Mesendoderm (in vitro differentiated cells): ENCODE results near the gene ERCC4.

Experiments
- DNase-seq: peaks from one replicate; pipeline ENCODE4 v3.0.0; 2013
- H2AK5ac ChIP-seq: 2 replicates; pipeline ENCODE4 v1.6.1; 2013; ENCODE audit warnings: low read length, inconsistent platforms
- H2BK120ac ChIP-seq: 2 replicates; pipeline ENCODE4 v1.6.1; 2013; ENCODE audit warnings: low read depth, mild to moderate bottlenecking, low read length, moderate library complexity, mixed read lengths
- H2BK15ac ChIP-seq: replicated peaks from 2 replicates; pipeline ENCODE4 v1.6.1; 2013; ENCODE audit warnings: low read depth, mild to moderate bottlenecking, moderate library complexity
- H2BK5ac ChIP-seq: 2 replicates; pipeline ENCODE4 v1.6.1; 2013; ENCODE audit warnings: low read length, inconsistent platforms
- H3K18ac ChIP-seq: 2 replicates; pipeline ENCODE4 v1.6.1; 2013; ENCODE audit warnings: mild to moderate bottlenecking, low read length, mixed read lengths
- H3K23ac ChIP-seq: one replicate; pipeline ENCODE4 v1.6.1; 2013; ENCODE audit warnings: low read length
- H3K27ac ChIP-seq: 2 replicates; pipeline ENCODE4 v1.5.1; 2013; ENCODE audit warnings: low read depth, mild to moderate bottlenecking, inconsistent platforms, low read length, moderate library complexity
- H3K27me3 ChIP-seq: 2 replicates; pipeline ENCODE4 v1.6.1; 2013; ENCODE audit warnings: low read length, control low read depth, mild to moderate bottlenecking, inconsistent platforms; ENCODE audit not compliant: insufficient read depth, poor library complexity
- H3K36me3 ChIP-seq: 2 replicates; pipeline ENCODE4 v1.6.1; 2013; ENCODE audit warnings: low read length, inconsistent platforms; ENCODE audit not compliant: control insufficient read depth, insufficient read depth
- H3K4ac ChIP-seq: one replicate; pipeline ENCODE4 v1.6.1; 2013; ENCODE audit warnings: low read depth, mild to moderate bottlenecking, low read length, moderate library complexity
- H3K4me1 ChIP-seq: 2 replicates; pipeline ENCODE4 v1.6.1; 2013; ENCODE audit warnings: low read depth, low read length, inconsistent platforms; ENCODE audit not compliant: control insufficient read depth
- H3K4me2 ChIP-seq: 2 replicates; pipeline ENCODE4 v1.6.1; 2013; ENCODE audit warnings: low read length
- H3K4me3 ChIP-seq: 2 replicates; pipeline ENCODE4 v1.5.1; 2013; ENCODE audit warnings: mild to moderate bottlenecking, low read length
- H3K56ac ChIP-seq: one replicate; pipeline ENCODE4 v1.6.1; 2013; ENCODE audit warnings: low read length
- H3K79me1 ChIP-seq: 2 replicates; pipeline ENCODE4 v1.6.1; 2013; ENCODE audit warnings: low read length, inconsistent platforms
- H3K79me2 ChIP-seq: 2 replicates; pipeline ENCODE4 v1.6.1; 2013; ENCODE audit warnings: mild to moderate bottlenecking, low read length; ENCODE audit not compliant: control insufficient read depth, insufficient read depth
- H3K9ac ChIP-seq: 2 replicates; pipeline ENCODE4 v1.6.1; 2013; ENCODE audit warnings: low read length, inconsistent platforms
- H4K5ac ChIP-seq: one replicate; pipeline ENCODE4 v1.6.1; 2013; ENCODE audit warnings: low read length
- H4K8ac ChIP-seq: one replicate; pipeline ENCODE4 v1.6.1; 2013; ENCODE audit warnings: low read depth, mild to moderate bottlenecking, control low read depth, low read length, moderate library complexity
- WGBS: extraction: QIAGEN DNeasy Blood & Tissue Kit; methylation state at CpG from one replicate; pipeline ENCODE4 v1.1.7; 2013; ENCODE audit warnings: low lambda C conversion rate, missing lambda C conversion rate; ENCODE audit not compliant: insufficient coverage; ENCODE audit errors: extremely low coverage; 5-methylcytosine and 5-hydroxymethylcytosine counted together

The ERCC4 gene

DNA sequence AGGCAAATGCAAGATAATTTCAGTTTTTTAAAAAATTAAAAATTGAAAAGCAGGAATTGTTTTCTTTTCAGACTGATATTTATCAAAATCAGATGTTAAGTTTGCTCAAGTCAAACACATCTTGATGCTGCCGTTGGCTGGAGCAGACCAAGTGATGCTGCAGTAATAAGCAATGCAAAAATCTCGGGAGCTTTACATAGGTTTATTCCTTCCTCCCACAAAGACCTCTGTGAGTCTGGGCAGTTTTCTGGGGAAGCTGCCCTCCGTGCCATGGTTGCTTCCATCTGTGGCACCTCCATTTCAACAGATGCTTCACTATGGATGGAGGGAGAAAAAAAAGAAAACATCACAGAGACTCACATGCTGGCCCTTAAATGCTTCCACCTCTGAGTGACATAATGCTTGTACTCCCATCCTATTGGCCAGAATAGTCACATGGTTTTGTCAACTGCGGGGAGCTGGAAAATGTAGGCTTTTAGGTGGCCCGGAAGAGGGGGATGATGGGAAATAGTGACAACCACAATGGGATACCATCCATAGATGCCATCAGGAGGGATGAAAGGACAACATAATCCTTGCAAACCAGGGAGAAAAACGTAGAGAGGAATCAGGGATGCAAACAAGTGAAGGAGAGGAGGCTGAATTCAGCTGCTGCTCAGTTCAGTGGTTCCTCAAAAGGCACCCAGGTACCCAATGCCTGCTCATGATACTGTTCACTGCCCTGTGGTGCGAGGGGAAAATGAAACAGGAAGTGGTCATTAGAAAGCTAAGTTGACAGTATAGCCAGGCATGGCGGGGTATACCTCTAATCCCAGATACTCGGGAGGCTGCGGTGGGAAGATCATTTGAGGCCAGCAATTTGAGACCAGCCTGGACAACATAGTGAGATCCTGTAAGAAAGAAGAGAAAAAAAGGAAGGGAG is 13.5 kb upstream of the ERCC4 start:
- H3K4ac ChIP-seq: no peak overlapping the region
- H3K18ac ChIP-seq: no peak overlapping the region
- no peak overlapping the region for H4K5ac ChIP-seq
- no peak overlapping the region for H3K9ac ChIP-seq
- no peak overlapping the region for H2AK5ac ChIP-seq
- DNase-seq: peak; percentile 13
- no peaks in the 10 kb centered on the region for H3K4me1 ChIP-seq
- H3K79me1 ChIP-seq: no peaks in the 10 kb centered on the region
- H3K36me3 ChIP-seq: no peaks in the 10 kb centered on the region
- H2BK120ac ChIP-seq: no peak overlapping the region
- H3K23ac ChIP-seq: no peak overlapping the region
- no peak overlapping the region for H3K56ac ChIP-seq
- no peak overlapping the region for H2BK5ac ChIP-seq
- no peak overlapping the region for H3K4me3 ChIP-seq
- H2BK15ac ChIP-seq: no peak overlapping the region
- no peak overlapping the region for H3K27ac ChIP-seq
- H3K79me2 ChIP-seq: no peaks in the 10 kb centered on the region
- H4K8ac ChIP-seq: no peak overlapping the region
- no CpG with 5 or more reads among the region's 10 CpGs for WGBS
- H3K4me2 ChIP-seq: no peak overlapping the region
- no peaks in the 10 kb centered on the region for H3K27me3 ChIP-seq

DNA sequence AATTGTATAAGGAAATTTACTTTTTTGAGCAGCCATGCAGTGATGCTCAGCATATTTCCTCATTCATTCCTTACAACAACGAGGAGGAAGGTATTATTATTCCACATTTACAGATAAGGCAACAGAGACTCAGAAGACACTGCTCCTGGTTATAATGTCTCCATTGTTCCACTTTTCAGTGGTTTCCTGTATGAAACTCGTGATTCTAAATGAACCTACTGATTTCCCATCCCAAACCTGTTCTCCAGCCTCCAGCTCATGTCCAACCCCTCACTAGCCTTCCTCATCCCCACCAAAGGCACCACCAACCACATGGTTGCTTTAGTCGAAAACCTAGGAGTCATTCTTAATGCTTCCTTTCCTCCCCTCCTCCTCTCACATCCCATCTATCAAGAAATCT is 12.5 kb upstream of the ERCC4 start:
- no peak overlapping the region for H3K23ac ChIP-seq
- H3K4me3 ChIP-seq: no peak overlapping the region
- H2BK5ac ChIP-seq: no peak overlapping the region
- no peaks in the 10 kb centered on the region for H3K27me3 ChIP-seq
- WGBS: no CpG with 5 or more reads among the region's 3 CpGs
- H2AK5ac ChIP-seq: no peak overlapping the region
- no peak overlapping the region for H3K56ac ChIP-seq
- no peak overlapping the region for H2BK15ac ChIP-seq
- no peaks in the 10 kb centered on the region for H3K79me1 ChIP-seq
- H3K9ac ChIP-seq: no peak overlapping the region
- no peak overlapping the region for H3K4ac ChIP-seq
- no peaks in the 10 kb centered on the region for H3K36me3 ChIP-seq
- H3K4me2 ChIP-seq: no peak overlapping the region
- no peak overlapping the region for H3K27ac ChIP-seq
- H2BK120ac ChIP-seq: no peak overlapping the region
- H3K18ac ChIP-seq: no peak overlapping the region
- no peak overlapping the region for H4K8ac ChIP-seq
- H3K4me1 ChIP-seq: no peaks in the 10 kb centered on the region
- H4K5ac ChIP-seq: no peak overlapping the region
- no peaks in the 10 kb centered on the region for H3K79me2 ChIP-seq
- DNase-seq: no peak

DNA sequence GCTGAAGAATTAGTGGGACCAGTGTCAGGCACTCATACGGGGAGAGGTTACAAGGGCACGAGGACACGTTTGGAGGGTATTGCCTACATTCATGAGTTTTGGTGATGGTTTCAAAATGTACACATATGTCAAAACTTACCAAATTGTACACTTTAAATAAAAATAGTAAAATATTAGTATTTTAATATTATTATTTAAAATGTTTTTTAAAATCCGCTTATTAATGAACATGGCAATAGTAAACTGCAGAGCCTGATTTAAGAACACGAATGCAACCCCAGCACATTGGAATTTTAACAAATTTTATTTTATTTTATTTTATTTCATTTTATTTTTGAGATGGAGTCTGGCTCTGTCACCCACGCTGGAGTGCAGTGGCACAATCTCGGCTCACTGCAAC is 10.9 kb upstream of the ERCC4 start:
- no peaks in the 10 kb centered on the region for H3K27me3 ChIP-seq
- no peak overlapping the region for H2BK15ac ChIP-seq
- H3K79me1 ChIP-seq: no peaks in the 10 kb centered on the region
- no peaks in the 10 kb centered on the region for H3K4me1 ChIP-seq
- no peak overlapping the region for H3K4me2 ChIP-seq
- no peak overlapping the region for H3K56ac ChIP-seq
- H2AK5ac ChIP-seq: no peak overlapping the region
- no peak overlapping the region for H3K9ac ChIP-seq
- no peak overlapping the region for H3K4ac ChIP-seq
- no peak overlapping the region for H3K23ac ChIP-seq
- H2BK5ac ChIP-seq: no peak overlapping the region
- H3K18ac ChIP-seq: no peak overlapping the region
- no peak overlapping the region for H3K4me3 ChIP-seq
- no peaks in the 10 kb centered on the region for H3K79me2 ChIP-seq
- no peak overlapping the region for H2BK120ac ChIP-seq
- H3K36me3 ChIP-seq: no peaks in the 10 kb centered on the region
- no peak overlapping the region for H3K27ac ChIP-seq
- DNase-seq: no peak
- no CpG with 5 or more reads among the region's 7 CpGs for WGBS
- no peak overlapping the region for H4K5ac ChIP-seq
- no peak overlapping the region for H4K8ac ChIP-seq

DNA sequence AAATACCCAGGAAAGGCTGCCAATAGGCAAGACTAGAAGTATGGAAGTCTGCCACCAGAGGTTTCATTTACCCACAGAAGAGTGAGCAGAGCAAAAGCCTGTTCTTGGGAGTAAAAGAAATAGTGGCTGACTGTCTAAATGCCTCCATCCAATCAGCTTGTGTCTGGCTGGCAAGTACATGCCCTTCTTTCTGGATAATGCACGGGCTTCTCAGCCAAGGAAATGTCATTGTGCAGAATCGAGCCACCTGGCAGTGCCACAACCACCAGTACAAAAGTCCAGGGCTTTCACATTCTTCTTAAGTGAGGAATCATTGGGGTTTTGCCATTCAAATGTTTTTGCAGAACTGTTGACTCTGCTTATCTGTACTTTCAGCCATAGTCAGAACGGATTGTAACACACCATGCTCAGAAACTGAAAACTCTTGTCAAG is 10.1 kb upstream of the ERCC4 start:
- H3K4me3 ChIP-seq: no peak overlapping the region
- no peak for DNase-seq

DNA sequence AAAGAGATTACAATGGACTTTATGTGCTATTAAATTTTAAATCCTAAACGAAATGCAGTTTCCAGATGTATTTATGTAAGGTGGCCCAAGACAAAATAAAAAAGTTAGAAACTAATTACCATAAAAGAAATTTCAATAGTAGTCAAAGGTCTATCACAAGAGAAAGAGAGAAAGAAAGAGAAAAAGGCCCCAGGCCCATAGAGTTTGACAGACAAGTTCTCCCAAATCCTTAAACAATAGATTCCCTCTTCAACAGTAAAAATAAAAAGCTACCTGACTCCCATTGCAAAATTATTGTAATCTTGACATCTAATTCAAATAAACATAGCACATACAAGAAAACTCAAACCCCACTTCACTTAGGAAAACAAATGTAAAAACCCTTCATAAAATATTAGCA is 8.6 kb upstream of the ERCC4 start:
- Histone ChIP-seq H3K27me3 (no peaks in the 10 kb centered on the region), H4K8ac (no peak overlapping the region), H3K18ac (no peak overlapping the region), H3K79me2 (no peaks in the 10 kb centered on the region), H3K36me3 (no peaks in the 10 kb centered on the region), H3K4me2 (no peak overlapping the region), H3K4me1 (no peaks in the 10 kb centered on the region), H2BK5ac (no peak overlapping the region), H4K5ac (no peak overlapping the region), H3K56ac (no peak overlapping the region), H3K4ac (no peak overlapping the region), H3K27ac (no peak overlapping the region), H3K23ac (no peak overlapping the region), H2AK5ac (no peak overlapping the region), H2BK15ac (no peak overlapping the region), H3K79me1 (no peaks in the 10 kb centered on the region), H3K4me3 (no peak overlapping the region), H3K9ac (no peak overlapping the region), H2BK120ac (no peak overlapping the region)
- no CpG with 5 or more reads among the region's 1 CpG for WGBS
- no peak for DNase-seq

More for the DNA sequence above, 10.1 kb upstream of the ERCC4 start:
- Histone ChIP-seq H3K27me3 (no peaks in the 10 kb centered on the region), H2BK15ac (no peak overlapping the region), H4K5ac (no peak overlapping the region), H2BK5ac (no peak overlapping the region), H2BK120ac (no peak overlapping the region), H3K23ac (no peak overlapping the region), H3K27ac (no peak overlapping the region), H3K4ac (no peak overlapping the region), H3K79me2 (no peaks in the 10 kb centered on the region), H3K79me1 (no peaks in the 10 kb centered on the region), H4K8ac (no peak overlapping the region), H3K9ac (no peak overlapping the region), H3K4me1 (no peaks in the 10 kb centered on the region), H3K18ac (no peak overlapping the region), H3K36me3 (no peaks in the 10 kb centered on the region), H2AK5ac (no peak overlapping the region), H3K4me2 (no peak overlapping the region), H3K56ac (no peak overlapping the region)
- no CpG with 5 or more reads among the region's 3 CpGs for whole genome bisulfite sequencing

DNA sequence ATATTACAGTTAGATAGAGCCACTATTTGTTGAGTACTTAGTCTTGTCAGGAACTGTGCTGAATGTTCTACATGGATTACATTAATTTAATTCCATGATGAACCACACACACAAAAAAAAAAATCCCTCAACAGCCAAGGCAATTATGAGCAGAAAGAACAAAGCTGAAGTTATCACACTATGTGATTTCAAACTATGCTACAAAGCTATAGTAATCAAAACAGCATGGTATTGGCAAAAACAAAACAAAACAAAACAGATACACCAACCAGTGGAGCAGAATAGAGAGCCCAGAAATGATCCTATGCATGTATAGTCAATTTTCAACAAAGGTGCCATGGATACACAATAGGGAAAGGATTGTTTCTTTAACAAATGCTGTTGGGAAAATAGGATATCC is 8.1 kb upstream of the ERCC4 start:
- no peak overlapping the region for H4K5ac ChIP-seq
- H3K36me3 ChIP-seq: no peaks in the 10 kb centered on the region
- H3K18ac ChIP-seq: no peak overlapping the region
- H3K23ac ChIP-seq: no peak overlapping the region
- H2BK120ac ChIP-seq: no peak overlapping the region
- no peak overlapping the region for H3K4ac ChIP-seq
- no peak overlapping the region for H3K27ac ChIP-seq
- DNase-seq: no peak
- H3K4me3 ChIP-seq: no peak overlapping the region
- no peak overlapping the region for H2AK5ac ChIP-seq
- no peak overlapping the region for H3K4me2 ChIP-seq
- H3K79me2 ChIP-seq: no peaks in the 10 kb centered on the region
- no peak overlapping the region for H3K9ac ChIP-seq
- no peak overlapping the region for H4K8ac ChIP-seq
- no peaks in the 10 kb centered on the region for H3K79me1 ChIP-seq
- no peak overlapping the region for H2BK15ac ChIP-seq
- no peak overlapping the region for H2BK5ac ChIP-seq
- H3K27me3 ChIP-seq: no peaks in the 10 kb centered on the region
- H3K56ac ChIP-seq: no peak overlapping the region
- no peaks in the 10 kb centered on the region for H3K4me1 ChIP-seq
